DOHH2 (cell line): ENCODE results near the gene DAP.

ENCODE experiments used
- CTCF ChIP-seq: fragments of 200-600 bp; sonication (generic); IDR thresholded peaks from one replicate; pipeline ENCODE4 v1.5.1; 2014; ENCODE audit warnings: antibody characterized with exemption, mild to moderate bottlenecking, low read depth, low read length; ENCODE audit not compliant: poor library complexity, severe bottlenecking
- EZH2phosphoT487 ChIP-seq: fragments of 200-600 bp; sonication (generic); IDR thresholded peaks from 2 replicates; pipeline ENCODE4 v1.6.1; 2017; ENCODE audit warnings: borderline replicate concordance, mild to moderate bottlenecking, antibody characterized with exemption, low read length, moderate library complexity, mixed read lengths

GRCh38 chr5:10745133-10745532, 15.9 kb downstream of the DAP start:
- TF ChIP-seq CTCF (no peak), EZH2phosphoT487 (no peak)
